K562 (cell line): ENCODE measurements around the gene SMCHD1. TPM values are rescaled to one million over a fixed set of nuclear protein-coding genes. Genes with fewer than 3 reads are reported as not detected.

Experiments used
- DMBX1 ChIP-seq: fragments of 250-450 bp; sonication (Bioruptor Pico); IDR thresholded peaks from 2 replicates; pipeline ENCODE4 v1.8.0; 2022; ENCODE audit warnings: inconsistent platforms, mild to moderate bottlenecking, moderate library complexity, borderline replicate concordance
- EWSR1 ChIP-seq: fragments of 450-650 bp; IDR thresholded peaks from 2 replicates; pipeline ENCODE4 v1.6.1; 2018; ENCODE audit warnings: borderline replicate concordance, mild to moderate bottlenecking, low read depth, moderate library complexity; ENCODE audit not compliant: partially characterized antibody
- KDM2B ChIP-seq: fragments of 250-450 bp; sonication (Bioruptor Pico); IDR thresholded peaks from 2 replicates; pipeline ENCODE4 v1.8.0; 2021; ENCODE audit warnings: mild to moderate bottlenecking, moderate library complexity
- KLF1 ChIP-seq: fragments of 450-650 bp; IDR thresholded peaks from 2 replicates; pipeline ENCODE4 v1.6.1; 2016; ENCODE audit warnings: missing genetic modification characterization, missing compliant biosample characterization
- NCOA4 ChIP-seq: fragments of 450-650 bp; IDR thresholded peaks from 2 replicates; pipeline ENCODE4 v1.6.1; 2018; ENCODE audit warnings: mild to moderate bottlenecking; ENCODE audit not compliant: partially characterized antibody
- NFATC3 ChIP-seq: fragments of 450-650 bp; IDR thresholded peaks from 2 replicates; pipeline ENCODE4 v1.6.1; 2017; ENCODE audit warnings: mild to moderate bottlenecking
- NFIC ChIP-seq: fragments of 450-650 bp; IDR thresholded peaks from 2 replicates; pipeline ENCODE4 v1.6.1; 2017; ENCODE audit warnings: mild to moderate bottlenecking, inconsistent platforms
- SAP30 ChIP-seq: fragments of 200-600 bp; sonication (generic); IDR thresholded peaks from 2 replicates; pipeline ENCODE4 v1.6.1; 2012; ENCODE audit warnings: borderline replicate concordance, low read depth, mild to moderate bottlenecking, moderate library complexity, low read length, control low read depth, inconsistent platforms; ENCODE audit not compliant: insufficient read depth, poor library complexity, severe bottlenecking
- SMAD2 ChIP-seq: fragments of 150-350 bp; IDR thresholded peaks from 2 replicates; pipeline ENCODE4 v1.6.1; 2014; ENCODE audit warnings: low read depth, mild to moderate bottlenecking, low read length
- SP1 ChIP-seq: sonication (generic); formaldehyde crosslinking; IDR thresholded peaks from 2 replicates; pipeline ENCODE4 v1.8.1; 2022; ENCODE audit warnings: mild to moderate bottlenecking, missing genetic modification reagents
- TAF9B ChIP-seq: fragments of 450-650 bp; IDR thresholded peaks from 2 replicates; pipeline ENCODE4 v1.6.1; 2018; ENCODE audit warnings: mild to moderate bottlenecking; ENCODE audit not compliant: partially characterized antibody
- TBP ChIP-seq: optimal IDR thresholded peaks from 2 replicates; pipeline ENCODE3; 2011; ENCODE audit warnings: low read depth, low read length, improper control_type of control experiment
- ZNF143 ChIP-seq: sonication (generic); formaldehyde crosslinking; IDR thresholded peaks from 2 replicates; pipeline ENCODE4 v1.9.0; 2022; ENCODE audit warnings: mild to moderate bottlenecking, missing genetic modification reagents
- polyA plus RNA-seq, 8 experiments: library from polyadenylated mRNA; depleted of rRNA in 4 of 8; stranded (reverse) in 5 of 8; unstranded in 3 of 8; fragments of >200 nt; fragmentation: Nextera tagmentation in 2 of 8; fragmentation: Illumina TruSeq in 1 of 8; extraction: Ambion mirVana in 2 of 8; extraction: Trizol in 1 of 8; gene quantifications; 2 replicates each; pipeline versions ENCODE4 v1.2.1 to v1.2.3, GENCODE V29; 2011 to 2014; ENCODE audit warnings: inconsistent platforms in 1 of 8, missing spikeins in 1 of 8
- total RNA-seq, 7 experiments: library from RNA; depleted of rRNA in 6 of 7; stranded (reverse); fragments of >200 nt in 6 of 7; fragmentation: Illumina TruSeq in 2 of 7; extraction: Trizol in 2 of 7; gene quantifications; 2 replicates each; pipeline versions ENCODE4 v1.2.1 to v1.2.3, GENCODE V29; 2011 to 2021; ENCODE audit warnings: low replicate concordance in 1 of 7
- TF ChIP-seq, protein P1 (sequence below): fragments of 250-450 bp; sonication (Bioruptor Pico); IDR thresholded peaks from 2 replicates; pipeline ENCODE4 v1.8.0; 2022; ENCODE audit warnings: inconsistent platforms, mild to moderate bottlenecking, moderate library complexity, borderline replicate concordance
- TF ChIP-seq, protein P2 (sequence below): sonication (generic); formaldehyde crosslinking; IDR thresholded peaks from 2 replicates; pipeline ENCODE4 v1.8.0; 2022; ENCODE audit warnings: missing genetic modification reagents, mild to moderate bottlenecking, borderline replicate concordance
- TF ChIP-seq, protein P3 (sequence below): fragments of 250-450 bp; sonication (Bioruptor Pico); IDR thresholded peaks from 2 replicates; pipeline ENCODE4 v1.5.0; 2021; ENCODE audit warnings: mild to moderate bottlenecking, borderline replicate concordance
- TF ChIP-seq, protein P4 (sequence below): sonication (generic); formaldehyde crosslinking; IDR thresholded peaks from 2 replicates; pipeline ENCODE4 v1.8.0; 2023; ENCODE audit warnings: missing genetic modification reagents, mild to moderate bottlenecking, borderline replicate concordance

The SMCHD1 gene
- total and polyA plus RNA-seq, 9 of the 15 experiments (the other 6 are each of a cell fraction or from before 2014, with no cell fraction given), result 6.3 to 144 (median 72.7) TPM

DNA sequence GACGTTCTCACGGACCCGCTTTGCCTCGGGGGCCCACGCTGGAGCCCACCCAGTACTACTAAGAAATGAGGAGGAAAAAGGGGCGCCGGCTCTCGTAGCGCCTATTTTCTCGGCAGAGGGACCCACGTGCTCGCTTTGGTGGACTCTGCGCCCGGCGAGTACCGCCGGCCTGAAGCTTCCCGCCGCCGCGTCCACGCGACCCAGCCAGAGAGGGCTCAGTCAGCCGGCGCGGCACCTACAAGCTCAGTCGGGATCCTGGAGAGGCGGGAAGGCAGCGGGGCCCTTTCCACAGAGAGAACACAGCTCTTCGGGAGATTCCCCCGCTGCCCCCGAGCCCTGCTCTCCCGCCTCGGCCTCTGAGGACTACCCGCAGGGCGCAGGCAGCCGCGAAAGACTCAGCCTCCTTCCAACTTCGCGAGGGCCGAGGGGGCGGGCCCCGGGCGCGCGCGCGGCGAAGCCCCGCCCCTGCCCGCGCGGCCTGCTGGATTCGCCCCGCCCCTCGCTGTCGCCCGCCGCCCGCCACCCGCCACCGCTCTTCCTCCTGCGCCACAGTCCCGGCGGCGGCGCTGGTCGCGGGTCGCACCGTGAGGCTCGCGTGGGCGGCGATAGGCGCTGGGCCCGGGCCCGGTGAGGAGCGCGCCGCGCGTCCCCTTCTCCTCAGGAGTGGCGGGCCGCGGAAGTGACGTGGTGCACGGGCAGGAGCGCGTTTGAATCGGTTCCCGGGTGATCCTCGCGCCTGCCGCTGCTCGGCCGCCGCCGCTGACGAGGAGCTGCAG, at the start of gene SMCHD1 (continued):
- TF ChIP-seq, protein P1, sequence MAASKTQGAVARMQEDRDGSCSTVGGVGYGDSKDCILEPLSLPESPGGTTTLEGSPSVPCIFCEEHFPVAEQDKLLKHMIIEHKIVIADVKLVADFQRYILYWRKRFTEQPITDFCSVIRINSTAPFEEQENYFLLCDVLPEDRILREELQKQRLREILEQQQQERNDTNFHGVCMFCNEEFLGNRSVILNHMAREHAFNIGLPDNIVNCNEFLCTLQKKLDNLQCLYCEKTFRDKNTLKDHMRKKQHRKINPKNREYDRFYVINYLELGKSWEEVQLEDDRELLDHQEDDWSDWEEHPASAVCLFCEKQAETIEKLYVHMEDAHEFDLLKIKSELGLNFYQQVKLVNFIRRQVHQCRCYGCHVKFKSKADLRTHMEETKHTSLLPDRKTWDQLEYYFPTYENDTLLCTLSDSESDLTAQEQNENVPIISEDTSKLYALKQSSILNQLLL (CRISPR knock-in tag), result no peak
- peak; percentile 87; the same call in 1 of the 2 replicates for TF ChIP-seq SP1
- TF ChIP-seq ZNF143 (CRISPR knock-in tag), result no peak; the same call in none of the 2 replicates
- peak; percentile 54; the same call in 1 of the 2 replicates for TF ChIP-seq KLF1
- no peak for TF ChIP-seq EWSR1
- TF ChIP-seq NCOA4, result no peak
- TF ChIP-seq SAP30, result peak; percentile 80
- TF ChIP-seq, protein P2, sequence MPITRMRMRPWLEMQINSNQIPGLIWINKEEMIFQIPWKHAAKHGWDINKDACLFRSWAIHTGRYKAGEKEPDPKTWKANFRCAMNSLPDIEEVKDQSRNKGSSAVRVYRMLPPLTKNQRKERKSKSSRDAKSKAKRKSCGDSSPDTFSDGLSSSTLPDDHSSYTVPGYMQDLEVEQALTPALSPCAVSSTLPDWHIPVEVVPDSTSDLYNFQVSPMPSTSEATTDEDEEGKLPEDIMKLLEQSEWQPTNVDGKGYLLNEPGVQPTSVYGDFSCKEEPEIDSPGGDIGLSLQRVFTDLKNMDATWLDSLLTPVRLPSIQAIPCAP (CRISPR knock-in tag), result no peak
- TF ChIP-seq KDM2B (CRISPR knock-in tag), result peak; percentile 91
- TF ChIP-seq NFATC3, result no peak
- TF ChIP-seq, protein P3, sequence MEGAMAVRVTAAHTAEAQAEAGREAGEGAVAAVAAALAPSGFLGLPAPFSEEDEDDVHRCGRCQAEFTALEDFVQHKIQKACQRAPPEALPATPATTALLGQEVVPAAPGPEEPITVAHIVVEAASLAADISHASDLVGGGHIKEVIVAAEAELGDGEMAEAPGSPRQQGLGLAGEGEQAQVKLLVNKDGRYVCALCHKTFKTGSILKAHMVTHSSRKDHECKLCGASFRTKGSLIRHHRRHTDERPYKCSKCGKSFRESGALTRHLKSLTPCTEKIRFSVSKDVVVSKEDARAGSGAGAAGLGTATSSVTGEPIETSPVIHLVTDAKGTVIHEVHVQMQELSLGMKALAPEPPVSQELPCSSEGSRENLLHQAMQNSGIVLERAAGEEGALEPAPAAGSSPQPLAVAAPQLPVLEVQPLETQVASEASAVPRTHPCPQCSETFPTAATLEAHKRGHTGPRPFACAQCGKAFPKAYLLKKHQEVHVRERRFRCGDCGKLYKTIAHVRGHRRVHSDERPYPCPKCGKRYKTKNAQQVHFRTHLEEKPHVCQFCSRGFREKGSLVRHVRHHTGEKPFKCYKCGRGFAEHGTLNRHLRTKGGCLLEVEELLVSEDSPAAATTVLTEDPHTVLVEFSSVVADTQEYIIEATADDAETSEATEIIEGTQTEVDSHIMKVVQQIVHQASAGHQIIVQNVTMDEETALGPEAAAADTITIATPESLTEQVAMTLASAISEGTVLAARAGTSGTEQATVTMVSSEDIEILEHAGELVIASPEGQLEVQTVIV (CRISPR knock-in tag), result no peak
- no peak for TF ChIP-seq SMAD2
- TF ChIP-seq DMBX1, result no peak
- TF ChIP-seq TBP, result peak; percentile 92
- peak; percentile 35; the same call in 1 of the 2 replicates for TF ChIP-seq NFIC
- TF ChIP-seq, protein P4, sequence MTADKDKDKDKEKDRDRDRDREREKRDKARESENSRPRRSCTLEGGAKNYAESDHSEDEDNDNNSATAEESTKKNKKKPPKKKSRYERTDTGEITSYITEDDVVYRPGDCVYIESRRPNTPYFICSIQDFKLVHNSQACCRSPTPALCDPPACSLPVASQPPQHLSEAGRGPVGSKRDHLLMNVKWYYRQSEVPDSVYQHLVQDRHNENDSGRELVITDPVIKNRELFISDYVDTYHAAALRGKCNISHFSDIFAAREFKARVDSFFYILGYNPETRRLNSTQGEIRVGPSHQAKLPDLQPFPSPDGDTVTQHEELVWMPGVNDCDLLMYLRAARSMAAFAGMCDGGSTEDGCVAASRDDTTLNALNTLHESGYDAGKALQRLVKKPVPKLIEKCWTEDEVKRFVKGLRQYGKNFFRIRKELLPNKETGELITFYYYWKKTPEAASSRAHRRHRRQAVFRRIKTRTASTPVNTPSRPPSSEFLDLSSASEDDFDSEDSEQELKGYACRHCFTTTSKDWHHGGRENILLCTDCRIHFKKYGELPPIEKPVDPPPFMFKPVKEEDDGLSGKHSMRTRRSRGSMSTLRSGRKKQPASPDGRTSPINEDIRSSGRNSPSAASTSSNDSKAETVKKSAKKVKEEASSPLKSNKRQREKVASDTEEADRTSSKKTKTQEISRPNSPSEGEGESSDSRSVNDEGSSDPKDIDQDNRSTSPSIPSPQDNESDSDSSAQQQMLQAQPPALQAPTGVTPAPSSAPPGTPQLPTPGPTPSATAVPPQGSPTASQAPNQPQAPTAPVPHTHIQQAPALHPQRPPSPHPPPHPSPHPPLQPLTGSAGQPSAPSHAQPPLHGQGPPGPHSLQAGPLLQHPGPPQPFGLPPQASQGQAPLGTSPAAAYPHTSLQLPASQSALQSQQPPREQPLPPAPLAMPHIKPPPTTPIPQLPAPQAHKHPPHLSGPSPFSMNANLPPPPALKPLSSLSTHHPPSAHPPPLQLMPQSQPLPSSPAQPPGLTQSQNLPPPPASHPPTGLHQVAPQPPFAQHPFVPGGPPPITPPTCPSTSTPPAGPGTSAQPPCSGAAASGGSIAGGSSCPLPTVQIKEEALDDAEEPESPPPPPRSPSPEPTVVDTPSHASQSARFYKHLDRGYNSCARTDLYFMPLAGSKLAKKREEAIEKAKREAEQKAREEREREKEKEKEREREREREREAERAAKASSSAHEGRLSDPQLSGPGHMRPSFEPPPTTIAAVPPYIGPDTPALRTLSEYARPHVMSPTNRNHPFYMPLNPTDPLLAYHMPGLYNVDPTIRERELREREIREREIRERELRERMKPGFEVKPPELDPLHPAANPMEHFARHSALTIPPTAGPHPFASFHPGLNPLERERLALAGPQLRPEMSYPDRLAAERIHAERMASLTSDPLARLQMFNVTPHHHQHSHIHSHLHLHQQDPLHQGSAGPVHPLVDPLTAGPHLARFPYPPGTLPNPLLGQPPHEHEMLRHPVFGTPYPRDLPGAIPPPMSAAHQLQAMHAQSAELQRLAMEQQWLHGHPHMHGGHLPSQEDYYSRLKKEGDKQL (CRISPR knock-in tag), result 0 out of 2 replicates have a peak, but pooled peaks have one; percentile 58
- peak; percentile 86 for TF ChIP-seq TAF9B
